ENCODE measurements around the gene HDAC4. TPM values are rescaled to one million over a fixed set of nuclear protein-coding genes. Genes with fewer than 3 reads are reported as not detected.

Gene HDAC4
- total RNA-seq, 1 experiment from 2014 or later, result 32.0 TPM

GRCh38 chr2:239141021-239141760, 259.6 kb downstream of the HDAC4 start:
- H3K9me3 Mint-ChIP-seq, result no peaks in the 10 kb centered on the region
- Histone ChIP-seq H3T11ph (ENCODE audit: low read length) (no peak overlapping the region), H3K23me2 (ENCODE audit: insufficient read length, low read depth, low read length, poor library complexity, severe bottlenecking) (no peaks in the 10 kb centered on the region), H3K9me3 (ENCODE audit: control insufficient read depth, low read depth, low read length) (no peaks in the 10 kb centered on the region), H4K20me1 (ENCODE audit: control insufficient read depth, insufficient read depth, insufficient read length) (no peaks in the 10 kb centered on the region), H2AFZ (ENCODE audit: low read length) (no peak overlapping the region), H4K91ac (ENCODE audit: insufficient read length, low read depth, low read length) (no peak overlapping the region), H3K27me3 (ENCODE audit: insufficient read depth, low read length) (no peaks in the 10 kb centered on the region), H3K56ac (ENCODE audit: insufficient read length, low read depth, low read length) (no peak overlapping the region), H3K79me2 (ENCODE audit: insufficient read depth, low read length) (no peaks in the 10 kb centered on the region), H2BK20ac (ENCODE audit: low read depth, low read length, poor library complexity, severe bottlenecking) (no peak overlapping the region), H3K14ac (ENCODE audit: insufficient read depth, low read length) (no peak overlapping the region), H3K79me1 (ENCODE audit: insufficient read depth, low read depth, low read length, poor library complexity, severe bottlenecking) (no peaks in the 10 kb centered on the region), H4K5ac (ENCODE audit: insufficient read length, low read depth, low read length) (no peak overlapping the region), H2BK15ac (ENCODE audit: low read depth, low read length) (no peak overlapping the region), H3K4me1 (ENCODE audit: insufficient read depth, low read length) (no peaks in the 10 kb centered on the region), H2BK120ac (ENCODE audit: low read depth, low read length, poor library complexity, severe bottlenecking) (no peak overlapping the region), H3K27ac (ENCODE audit: insufficient read length, low read depth, low read length) (no peak overlapping the region), H3K4me2 (ENCODE audit: insufficient read depth, insufficient read length, low read length) (no peak overlapping the region), H3K4ac (ENCODE audit: low read depth, low read length) (no peak overlapping the region), H3K23ac (ENCODE audit: insufficient read length, low read depth, low read length) (no peak overlapping the region), H2BK5ac (ENCODE audit: insufficient read length, low read length) (no peak overlapping the region), H2AK5ac (ENCODE audit: insufficient read length, low read length) (no peak overlapping the region), H3K18ac (ENCODE audit: insufficient read length, low read depth, low read length) (no peak overlapping the region), H2BK12ac (ENCODE audit: insufficient read length, low read depth, low read length) (no peak overlapping the region), H3K9ac (ENCODE audit: extremely low read depth, insufficient read length, low read length) (no peak overlapping the region), H4K8ac (replicated peaks; ENCODE audit: insufficient read length, low read depth, low read length) (no peak overlapping the region)
- TF ChIP-seq CTCF (conservative IDR thresholded peaks at IDR 0.05), result no peak
- H3K4me3 Mint-ChIP-seq, result no peak overlapping the region
- no peaks in the 10 kb centered on the region for H3K27me3 Mint-ChIP-seq (ENCODE audit: low read depth)
- peak overlapping the region in 1 of 3 experiments; percentile 53; a peak in 1 of 7 replicates for H3K27ac Mint-ChIP-seq
- WGBS (ENCODE audit: extremely low coverage, insufficient read length, low lambda C conversion rate), result no CpG with 5 or more reads among the region's 14 CpGs
- DNase-seq, result no peak
- peaks cover 15 to 51% (median 40%) of the 10 kb centered on the region in 3 experiments; a peak in 6 of 7 replicates for H3K36me3 Mint-ChIP-seq (ENCODE audit: insufficient read depth in 1 of 3, low read depth in 3 of 3)
- H3K4me1 Mint-ChIP-seq, result no peaks in the 10 kb centered on the region
